ENCODE results near the gene PRRC1.
"Not testable (repeated sequence)": the region's sequence is repeated elsewhere in the genome, so short reads cannot be mapped to it uniquely, and the experiment has no call there.

The PRRC1 gene

DNA sequence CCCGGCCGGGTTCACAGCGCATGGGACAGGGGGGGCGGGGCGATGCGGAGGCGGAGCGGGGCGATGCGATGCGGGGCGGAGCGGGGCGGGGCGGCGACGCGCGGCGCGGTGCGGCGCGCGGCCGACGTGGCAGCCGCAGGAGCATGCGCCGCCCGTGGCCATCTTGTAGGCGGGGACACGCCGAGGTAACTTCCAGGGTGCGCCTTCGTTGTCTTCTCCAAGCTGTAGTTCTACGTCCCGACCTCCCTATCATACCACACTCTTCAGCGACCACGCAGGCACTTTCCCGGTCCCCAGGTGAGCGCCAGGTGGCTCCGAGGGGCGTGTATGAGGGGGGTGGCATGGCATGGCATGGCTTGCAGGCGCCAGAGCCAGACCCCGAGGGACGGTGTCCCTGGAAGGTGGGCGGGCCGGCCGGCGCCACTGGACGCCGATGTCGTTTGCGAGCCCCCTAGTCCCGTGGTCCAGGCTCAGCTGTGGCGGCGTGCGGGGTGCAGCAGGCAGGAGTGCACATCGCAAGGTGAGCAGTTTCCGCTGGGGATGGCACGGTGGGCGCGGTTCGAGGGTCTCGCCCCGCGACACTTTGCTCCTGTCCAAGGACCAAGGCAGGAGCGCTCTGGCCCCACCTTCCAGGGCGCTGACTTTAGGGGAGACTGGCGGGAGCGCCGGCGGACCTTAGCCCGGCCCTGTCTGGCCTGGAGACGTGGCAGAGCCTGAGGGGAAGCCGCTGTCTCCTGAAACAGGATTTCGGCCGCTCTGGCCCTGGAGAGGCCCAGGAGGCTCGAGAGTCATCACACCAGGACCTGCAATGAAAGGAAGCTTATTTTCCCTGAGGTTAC is at the start of gene PRRC1:
Gene PRRC1 (plus strand): TSS at position 161 of the 839 bp plus-strand sequence. CDS start 5,840 bp downstream, outside the sequence.
- DNase-seq (ENCODE audit: low read depth): peak; percentile 62

- no peak for DNase-seq (ENCODE audit: low read depth)
Observed at GRCh38 chr5:127471211-127471610, 46.2 kb upstream of the PRRC1 start.

- DNase-seq (ENCODE audit: low read depth): no peak
Observed at GRCh38 chr5:127472700-127473099, 44.7 kb upstream of the PRRC1 start.

GRCh38 chr5:127486471-127486870 is 31.0 kb upstream of the PRRC1 start:
- DNase-seq (ENCODE audit: low read depth): no peak

- no peak for DNase-seq (ENCODE audit: low read depth)
Observed at GRCh38 chr5:127492854-127493738, 24.3 kb upstream of the PRRC1 start.

- no peak for DNase-seq (ENCODE audit: low read depth)
Observed at GRCh38 chr5:127498548-127498947, 18.9 kb upstream of the PRRC1 start.

DNA sequence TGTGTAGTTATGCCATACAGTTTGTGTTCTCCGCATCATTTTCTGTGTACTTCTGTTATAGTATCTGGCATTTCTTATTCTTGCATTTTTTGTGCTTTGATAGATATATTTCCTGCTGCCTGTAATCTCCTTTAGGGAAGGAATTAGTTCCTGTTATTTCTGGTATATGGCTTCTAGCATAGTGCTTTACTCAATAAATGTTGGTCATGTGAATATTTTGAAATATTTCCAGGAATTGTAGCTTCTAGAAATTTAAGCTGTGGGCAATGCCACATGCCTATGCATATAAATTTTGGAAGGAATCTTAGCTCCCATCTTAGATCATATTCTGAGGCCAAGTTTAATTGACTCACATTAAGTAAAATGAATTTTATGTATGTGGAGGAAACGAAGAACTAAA is 11.5 kb upstream of the PRRC1 start:
- no peak for DNase-seq (ENCODE audit: low read depth)

GRCh38 chr5:127506616-127507015 is 10.8 kb upstream of the PRRC1 start:
- DNase-seq (ENCODE audit: low read depth): no peak

DNA sequence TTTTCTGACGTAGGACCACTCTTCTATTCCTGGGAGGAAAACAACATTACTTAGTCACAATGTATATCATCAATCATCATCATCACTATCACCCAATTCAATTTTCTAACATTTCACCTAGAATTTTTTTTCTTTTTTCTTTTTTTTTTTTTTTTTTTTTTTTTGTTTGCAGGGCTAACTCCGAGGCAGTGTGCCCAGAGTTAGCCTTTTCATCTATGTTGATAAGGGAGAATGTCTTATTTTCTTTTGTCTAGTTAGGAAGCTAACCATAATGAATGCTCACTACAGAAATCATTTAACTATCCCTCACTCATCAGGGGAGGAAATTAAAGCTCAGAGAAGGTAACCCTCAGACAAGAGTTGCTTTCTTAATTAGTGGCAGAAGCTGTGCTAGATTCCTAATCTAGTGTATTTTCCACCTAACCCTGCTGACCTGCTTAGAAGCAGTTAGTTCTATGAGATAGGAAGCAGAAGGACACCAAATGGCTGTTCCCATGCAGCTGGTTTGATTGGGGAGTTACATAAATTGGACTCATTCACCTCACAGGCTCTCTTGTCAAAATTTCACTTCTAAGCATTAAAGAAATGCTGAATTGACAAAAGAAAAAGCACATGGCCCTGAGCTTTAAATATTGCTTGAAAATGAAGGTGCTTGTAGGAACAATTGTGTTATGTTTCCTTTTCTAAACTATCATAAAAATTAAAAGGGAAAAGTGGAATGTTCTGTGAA is 8.6 kb upstream of the PRRC1 start:
- DNase-seq (ENCODE audit: low read depth): no peak

- DNase-seq (ENCODE audit: low read depth): no peak
Observed at GRCh38 chr5:127513408-127513970, 4.0 kb upstream of the PRRC1 start.

- no peak for DNase-seq (ENCODE audit: low read depth)
Observed at GRCh38 chr5:127514816-127515215, 2.6 kb upstream of the PRRC1 start.

DNA sequence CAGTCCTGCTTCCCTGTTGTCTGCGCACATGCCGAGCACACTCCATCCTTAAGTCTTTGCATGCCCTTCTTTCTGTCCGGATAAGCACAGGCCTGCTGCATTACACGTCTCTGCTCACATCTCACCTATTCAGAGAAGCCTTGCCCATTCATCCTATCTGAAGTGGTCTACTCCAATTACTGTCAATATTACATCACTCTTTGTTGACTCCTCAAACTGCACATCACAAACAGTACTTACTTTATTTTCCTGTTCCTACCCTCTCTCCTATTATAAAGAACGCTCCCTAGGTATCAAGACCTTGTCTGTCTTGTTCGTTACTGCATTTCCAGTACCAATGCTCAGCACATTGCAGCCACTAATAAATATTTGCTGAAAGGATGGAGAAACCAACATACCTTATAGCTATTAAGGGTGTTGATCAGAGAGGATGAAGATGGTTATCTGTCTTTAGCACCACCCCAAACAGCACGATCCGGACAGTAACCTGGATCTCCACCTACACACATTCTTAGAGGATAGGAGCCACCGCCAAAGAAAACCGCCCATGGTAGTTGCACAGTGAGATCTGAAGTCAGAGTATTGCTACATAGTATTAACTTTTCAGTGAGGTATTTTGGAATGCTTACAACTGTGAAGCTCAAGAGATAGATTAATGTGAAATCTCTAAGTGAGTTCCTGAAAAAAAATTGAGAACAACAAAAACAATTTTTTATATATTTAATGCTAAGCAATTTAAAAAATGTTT is 1.6 kb upstream of the PRRC1 start:
- no peak for DNase-seq (ENCODE audit: low read depth)

- no peak for DNase-seq (ENCODE audit: low read depth)
Observed at GRCh38 chr5:127517110-127517479, 345 bp upstream of the PRRC1 start.

DNA sequence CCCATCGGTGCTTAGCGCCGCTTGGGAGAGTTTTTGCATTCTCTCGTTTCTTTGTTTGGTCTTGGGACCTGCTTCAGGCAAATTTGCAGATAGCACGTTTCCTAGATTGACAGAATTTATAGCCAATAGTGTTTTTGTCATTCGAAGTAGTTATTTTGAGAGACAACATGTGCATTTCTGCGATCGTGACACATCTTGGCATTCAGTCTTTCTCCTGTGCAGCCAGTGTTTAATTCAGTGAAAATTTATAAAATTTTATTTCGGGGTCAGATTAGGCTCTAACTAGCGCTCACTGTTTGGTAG is 830 bp downstream of the PRRC1 start:
- no peak for DNase-seq (ENCODE audit: low read depth)

GRCh38 chr5:127519527-127519926 is 2.1 kb downstream of the PRRC1 start:
- no peak for DNase-seq (ENCODE audit: low read depth)

- no peak for DNase-seq (ENCODE audit: low read depth)
Observed at GRCh38 chr5:127521138-127521770, 3.8 kb downstream of the PRRC1 start.

DNA sequence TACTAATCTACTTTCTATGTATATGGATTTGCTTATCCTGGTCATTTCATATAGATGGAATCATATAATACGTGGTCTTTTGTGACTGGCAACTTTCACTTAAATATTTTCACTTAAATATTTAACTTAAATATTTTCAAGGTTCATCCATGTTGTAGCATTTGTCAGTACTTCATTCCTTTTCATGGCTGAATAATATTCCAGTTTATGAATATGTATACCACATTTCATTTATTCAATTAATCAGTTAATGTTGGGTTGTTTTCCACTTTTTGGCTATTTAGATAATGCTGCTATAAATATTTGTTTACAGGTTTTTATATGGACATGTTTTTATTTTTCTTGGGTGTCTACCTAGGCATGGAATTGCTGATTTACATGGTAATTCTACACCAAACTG is 7.7 kb downstream of the PRRC1 start:
- no peak for DNase-seq (ENCODE audit: low read depth)

DNA sequence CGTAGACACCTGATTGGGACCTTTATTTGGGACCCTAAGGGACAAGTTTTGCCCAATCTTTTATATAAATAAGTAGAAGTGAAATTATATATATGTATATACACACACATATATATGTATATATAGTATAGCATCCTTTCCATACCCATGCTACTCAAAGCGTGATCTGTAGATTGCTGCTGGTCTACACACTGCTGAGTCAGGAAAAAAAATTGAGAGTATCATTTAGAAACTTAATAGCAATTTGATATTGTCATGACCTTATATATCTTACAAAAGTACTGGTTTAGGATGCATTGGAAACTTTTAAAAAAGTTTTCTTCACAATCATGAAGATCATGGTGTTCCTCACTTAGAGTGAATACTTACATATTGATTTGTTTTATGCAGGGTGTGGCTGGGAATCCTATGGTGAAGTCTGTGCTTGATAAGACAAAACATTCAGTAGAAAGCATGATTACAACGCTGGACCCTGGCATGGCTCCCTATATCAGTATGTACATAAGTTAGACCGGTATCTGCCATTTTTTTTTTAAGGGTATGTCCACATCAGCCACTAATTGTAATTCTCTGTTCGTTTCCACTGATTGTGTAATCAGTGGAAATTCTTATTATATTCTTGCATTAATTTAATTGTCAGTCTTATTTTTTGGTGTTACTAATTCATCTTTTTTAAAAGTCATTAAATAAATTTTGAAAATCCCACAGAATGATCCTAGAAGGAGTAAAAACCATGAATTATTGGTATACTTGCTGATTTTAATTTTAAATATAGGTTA is 12.7 kb downstream of the PRRC1 start:
- no peak for DNase-seq (ENCODE audit: low read depth)

DNA sequence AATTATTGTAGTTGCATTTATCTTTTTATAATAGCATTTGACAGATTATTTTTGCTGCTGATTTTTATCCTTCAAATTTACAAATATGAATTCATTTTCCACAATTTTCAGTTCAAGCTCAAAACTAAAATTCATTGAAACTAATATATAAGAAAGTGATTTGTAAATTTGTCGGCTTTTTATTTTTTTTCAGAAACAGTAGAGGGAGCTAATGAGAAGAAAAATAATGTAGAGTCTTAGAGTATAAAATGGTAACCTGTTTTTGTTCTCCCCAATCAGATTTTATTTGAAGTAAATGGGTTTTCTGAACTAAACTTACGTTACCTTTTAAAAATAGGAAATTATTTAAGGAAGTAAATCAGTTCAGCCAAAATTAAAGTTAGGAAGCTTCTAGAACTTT is 19.2 kb downstream of the PRRC1 start:
- DNase-seq (ENCODE audit: low read depth): no peak

GRCh38 chr5:127540553-127540952 is 23.1 kb downstream of the PRRC1 start:
- not testable (repeated sequence) for DNase-seq (ENCODE audit: low read depth)

Measured in stimulated activated CD8-positive, alpha-beta memory T cell treated with anti-CD3 and anti-CD28 coated beads, Interleukin-15, amount 100 ng/mL, for 24 hours (primary cell).